ENCODE data around the gene POLR1H. TPM values are rescaled to one million over a fixed set of nuclear protein-coding genes. Genes with fewer than 3 reads are reported as not detected.
A peak's percentile ranks its signal among the peaks of the same experiment; 100 is the strongest.

The POLR1H gene
- total RNA-seq, 4 donors from 2014 or later = 27.4 to 37.8 (median 33.6) TPM

DNA sequence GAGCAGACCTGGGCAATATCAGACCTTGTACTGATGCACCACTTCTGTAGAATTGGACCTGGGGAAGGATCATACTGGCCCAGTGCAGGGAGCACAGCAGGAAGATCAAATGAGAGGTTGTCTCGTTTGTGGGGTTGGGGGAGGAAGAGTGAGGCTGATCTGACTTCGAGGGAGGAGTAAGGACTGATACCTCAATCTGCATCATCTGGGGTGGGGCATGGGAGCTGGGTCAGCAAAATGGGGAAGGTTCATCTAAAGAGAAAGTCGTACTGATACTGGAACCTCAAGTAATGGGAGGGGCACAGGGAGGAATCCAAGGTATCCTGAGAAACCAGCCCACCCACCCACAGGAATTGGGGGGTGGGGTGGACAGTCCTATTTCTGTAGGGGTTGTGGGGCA lies 10.8 kb downstream of the POLR1H start:
- no peak for TF ChIP-seq POLR2A (IDR thresholded peaks at IDR 0.05)
- H3K4me3 ChIP-seq (ENCODE audit: low read depth, poor library complexity, severe bottlenecking) = no peak overlapping the region
- intact Hi-C loops (cut with DNase I; ENCODE audit: low total_unique reads) = no loop called here
- 37 to 45% methylated on average over 3 of the region's 3 CpGs for WGBS, 2 donors
- no peak for DNase-seq (ENCODE audit: low spot score in 2 of 2)

- TF ChIP-seq CTCF (IDR thresholded peaks at IDR 0.05) (no peak), POLR2A (IDR thresholded peaks at IDR 0.05) (no peak)
- 41 to 50% methylated on average over 7 of the region's 7 CpGs for WGBS, 2 donors
- intact Hi-C loops (cut with DNase I; ENCODE audit: low total_unique reads) = no loop called here
- DNase-seq (ENCODE audit: low spot score in 2 of 2) = no peak
- peak overlapping the region; percentile 56 for H3K4me3 ChIP-seq (ENCODE audit: low read depth, poor library complexity, severe bottlenecking)
Observed at GRCh38 chr6:30073489-30074235, 12.6 kb downstream of the POLR1H start.

GRCh38 chr6:30074331-30075093 lies 13.4 kb downstream of the POLR1H start:
- no peak for TF ChIP-seq POLR2A (IDR thresholded peaks at IDR 0.05)
- no peak for TF ChIP-seq CTCF (IDR thresholded peaks at IDR 0.05)
- peak overlapping the region; percentile 56 for H3K4me3 ChIP-seq (ENCODE audit: low read depth, poor library complexity, severe bottlenecking)
- intact Hi-C loops (cut with DNase I; ENCODE audit: low total_unique reads) = no loop called here
- WGBS, 2 donors = 7 to 9% methylated on average over 37 of the region's 37 CpGs
- DNase-seq (ENCODE audit: low spot score in 2 of 2) = no peak

DNA sequence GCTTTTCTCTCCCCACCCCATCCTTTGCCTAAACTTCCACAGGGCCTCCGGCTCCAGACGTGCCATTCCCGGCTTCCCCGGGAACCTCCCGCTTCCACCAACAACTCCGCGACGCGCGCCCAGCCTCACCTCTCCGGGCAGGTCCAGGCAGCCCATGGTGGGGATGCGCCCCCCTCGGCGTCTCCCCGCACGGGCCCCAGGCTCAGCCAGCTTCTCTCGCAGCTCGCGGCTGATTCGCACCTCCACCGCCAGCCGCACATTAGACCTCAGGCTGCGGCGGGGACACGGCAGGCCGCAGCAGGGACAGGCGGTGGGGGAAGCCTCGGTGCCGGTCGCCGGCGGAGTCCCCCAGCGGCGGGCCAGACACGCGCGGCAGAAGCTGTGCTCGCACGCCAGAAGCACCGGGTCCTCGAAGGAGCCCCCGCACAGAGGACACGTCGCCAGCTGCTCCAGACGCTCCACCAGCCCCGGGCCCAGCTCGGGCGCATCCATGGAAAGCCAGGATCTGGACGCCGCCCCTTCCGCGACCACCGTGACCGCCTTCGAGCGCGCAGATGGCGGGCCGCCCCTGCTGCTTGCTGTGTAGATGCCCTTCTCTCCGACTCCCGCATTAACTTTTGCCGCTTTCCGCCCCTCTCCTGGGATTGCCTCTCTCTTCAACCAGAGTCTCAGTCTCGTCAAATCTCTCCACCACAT lies 14.2 kb downstream of the POLR1H start, which contains the start of gene RNF39:
Gene RNF39 (minus strand): TSS at position 676 of the 696 bp plus-strand sequence. CDS start 184 bp downstream, at position 492.
- peak within 1 kb of the TSS; percentile 56 for H3K4me3 ChIP-seq (ENCODE audit: low read depth, poor library complexity, severe bottlenecking)
- no peak for TF ChIP-seq POLR2A (IDR thresholded peaks at IDR 0.05)
- WGBS, 2 donors = 2% methylated on average over 54 to 58 of the region's 64 CpGs
- DNase-seq (ENCODE audit: low spot score in 2 of 2) = no peak
- intact Hi-C loops (cut with DNase I; ENCODE audit: low total_unique reads) = no loop called here

- intact Hi-C loops (cut with DNase I; ENCODE audit: low total_unique reads) = no loop called here
- DNase-seq (ENCODE audit: low spot score in 2 of 2) = peak; percentile 65 to 89
- 26 to 30% methylated on average over 13 to 18 of the region's 22 CpGs for WGBS, 2 donors
Observed at GRCh38 chr6:30075790-30076732, 15.0 kb downstream of the POLR1H start.

More at GRCh38 chr6:30075790-30076732, 15.0 kb downstream of the POLR1H start:
- TF ChIP-seq CTCF (IDR thresholded peaks at IDR 0.05) (no peak), POLR2A (IDR thresholded peaks at IDR 0.05) (no peak)
- H3K4me3 ChIP-seq (ENCODE audit: low read depth, poor library complexity, severe bottlenecking) = no peak overlapping the region

Measured in lower leg skin (tissue), 4 donors.